Adrenal gland (tissue), 12 donors: ENCODE data around the gene CABYR. TPM values are rescaled to one million over a fixed set of nuclear protein-coding genes. Genes with fewer than 3 reads are reported as not detected.

ENCODE experiments used
- DNase-seq, 7 donors: peaks; one replicate each; pipeline ENCODE4 v3.0.0-alpha.2; 2019 to 2020
- H3K27ac ChIP-seq, 5 donors: fragments of 200-600 bp; sonication (generic) in 4 of 5; 1 replicate in 3 of 5; 2 replicates in 2 of 5; pipeline versions ENCODE4 v1.5.1 to v1.8.0; 2016 to 2020; ENCODE audit warnings: mild to moderate bottlenecking in 1 of 5
- H3K27me3 ChIP-seq: fragments of 200-600 bp; 2 replicates; pipeline ENCODE4 v1.8.0; 2021
- H3K36me3 ChIP-seq, 2 donors: fragments of 200-600 bp; replicated peaks in 1 of 2; 1 replicate in 1 of 2; 2 replicates in 1 of 2; pipeline versions ENCODE4 v1.5.1 to v1.8.0; 2018 to 2022
- H3K4me1 ChIP-seq, 2 donors: fragments of 200-600 bp; replicated peaks in 1 of 2; 1 replicate in 1 of 2; 2 replicates in 1 of 2; pipeline versions ENCODE4 v1.5.1 to v1.8.0; 2018 to 2021
- H3K4me3 ChIP-seq, 4 donors: fragments of 200-600 bp; sonication (generic) in 3 of 4; one replicate each; pipeline ENCODE4 v1.5.1; 2016 to 2018
- H3K9me3 ChIP-seq, 3 donors: fragments of 200-600 bp; sonication (generic) in 1 of 3; replicated peaks in 1 of 3; 1 replicate in 2 of 3; 2 replicates in 1 of 3; pipeline versions ENCODE4 v1.5.1 to v1.8.0; 2016 to 2021
- CTCF ChIP-seq, 6 experiments: fragments of 450-650 bp in 4 of 6; fragments of 200-600 bp in 2 of 6; sonication (generic) in 1 of 6; IDR thresholded peaks; 1 replicate in 5 of 6; 2 replicates in 1 of 6; pipeline versions ENCODE4 v1.5.1 to v1.8.0; 2016 to 2021; ENCODE audit warnings: antibody characterized with exemption in 6 of 6, mild to moderate bottlenecking in 2 of 6, moderate library complexity in 1 of 6
- POLR2A ChIP-seq, 2 donors: fragments of 450-650 bp; IDR thresholded peaks; one replicate each; pipeline ENCODE4 v1.6.1; 2017; ENCODE audit warnings: antibody characterized with exemption in 2 of 2, mild to moderate bottlenecking in 2 of 2, moderate library complexity in 1 of 2
- WGBS, 4 donors: extraction: QIAGEN DNeasy Blood & Tissue Kit in 2 of 4; methylation state at CpG; one replicate each; pipeline versions ENCODE4 v1.1.5 to v1.1.7; 2013 to 2017; 5-methylcytosine and 5-hydroxymethylcytosine counted together
- intact Hi-C, 2 donors: fragments of 100-400 bp; cut with DNase I; formaldehyde crosslinking; loops; one replicate each; pipeline versions ENCODE4 v1.14.1 to v1.15.0; 2022 to 2023
- polyA plus RNA-seq, 3 donors: library from polyadenylated mRNA; stranded (reverse); fragments of 200-250 nt in 2 of 3; fragments of 350-450 nt in 1 of 3; fragmentation: Illumina TruSeq in 1 of 3; extraction: RNeasy Lipid Tissue Mini Kit (QIAGEN cat#74804) in 1 of 3; gene quantifications; one replicate each; pipeline ENCODE4 v1.2.3, GENCODE V29; 2013 to 2014
- total RNA-seq, 9 donors: library from RNA; depleted of rRNA in 4 of 9; stranded (reverse); fragments of >200 nt in 4 of 9; fragments of 120-200 nt in 1 of 9; fragmentation: NEBNext Ultra II Directional in 1 of 9; extraction: Animal tissue kit (Norgen Biotek cat#: 25700) in 1 of 9; gene quantifications; one replicate each; pipeline versions ENCODE4 v1.1.0 to v1.2.4, GENCODE V29; 2013 to 2023
- donor health status: healthy with polysubstance abuse.
- donor health status: Bipolar disorder and iron deficiency.
- donor health status: DM: yes; HTN: yes; CAD: no.
- donor health status: DM: no; HTN: no; CAD: no.
- donor health status: DM: no; HTN: no; CAD: no.
- donor health status: DM: yes; HTN: yes; CAD: no.

CABYR gene
- total and polyA plus RNA-seq, 12 donors, result 1.1 to 9.6 (median 3.6) TPM

- intact Hi-C loops, result loop anchor here in 1 of 2 donors (10.0 kb wide), 2 partner anchors 59 to 309 kb away; no protein-coding TSS in a partner anchor
- no peaks in the 10 kb centered on the region for H3K9me3 ChIP-seq
- no peaks in the 10 kb centered on the region for H3K27me3 ChIP-seq
- no peak for TF ChIP-seq POLR2A (IDR thresholded peaks at IDR 0.05)
- TF ChIP-seq CTCF (IDR thresholded peaks at IDR 0.05), result no peak
- H3K4me1 ChIP-seq, result peaks cover 0 to 7% of the 10 kb centered on the region in 2 donors
- DNase-seq, result no peak
- 90 to 95% (median 91%) methylated on average over 7 of the region's 7 CpGs for WGBS, 4 donors
- no peak overlapping the region for H3K4me3 ChIP-seq
- no peak overlapping the region for H3K27ac ChIP-seq
- peaks cover 0 to 3% of the 10 kb centered on the region in 2 donors for H3K36me3 ChIP-seq
Observed at GRCh38 chr18:24185805-24186204, 46.9 kb downstream of the CABYR start.

- DNase-seq, result no peak
- Histone ChIP-seq H3K4me1 (peaks cover 0 to 7% of the 10 kb centered on the region in 2 donors), H3K4me3 (no peak overlapping the region), H3K27me3 (no peaks in the 10 kb centered on the region), H3K27ac (no peak overlapping the region), H3K36me3 (peaks cover 0 to 3% of the 10 kb centered on the region in 2 donors), H3K9me3 (no peaks in the 10 kb centered on the region)
- intact Hi-C loops, result loop anchor here in 1 of 2 donors (10.0 kb wide), 2 partner anchors 58 to 308 kb away; no protein-coding TSS in a partner anchor
- WGBS, 4 donors, result 83 to 86% (median 84%) methylated on average over 5 of the region's 5 CpGs
- TF ChIP-seq POLR2A (IDR thresholded peaks at IDR 0.05), result no peak
- no peak for TF ChIP-seq CTCF (IDR thresholded peaks at IDR 0.05)
Observed at GRCh38 chr18:24187049-24187448, 48.2 kb downstream of the CABYR start.

GRCh38 chr18:24187689-24188088, 48.8 kb downstream of the CABYR start:
- intact Hi-C loops, result loop anchor here in 1 of 2 donors (10.0 kb wide), 2 partner anchors 57 to 307 kb away; no protein-coding TSS in a partner anchor
- H3K36me3 ChIP-seq, result peaks cover 0 to 3% of the 10 kb centered on the region in 2 donors
- no peak for TF ChIP-seq CTCF (IDR thresholded peaks at IDR 0.05)
- no peak for TF ChIP-seq POLR2A (IDR thresholded peaks at IDR 0.05)
- H3K27ac ChIP-seq, result no peak overlapping the region
- peaks cover 0 to 7% of the 10 kb centered on the region in 2 donors for H3K4me1 ChIP-seq
- H3K9me3 ChIP-seq, result no peaks in the 10 kb centered on the region
- no peaks in the 10 kb centered on the region for H3K27me3 ChIP-seq
- 33 to 67% (median 37%) methylated on average over 1 of the region's 1 CpG for WGBS, 4 donors
- H3K4me3 ChIP-seq, result no peak overlapping the region
- DNase-seq, result no peak

GRCh38 chr18:24188120-24188519, 49.3 kb downstream of the CABYR start:
- no peak for TF ChIP-seq POLR2A (IDR thresholded peaks at IDR 0.05)
- TF ChIP-seq CTCF (IDR thresholded peaks at IDR 0.05), result no peak
- Histone ChIP-seq H3K4me3 (no peak overlapping the region), H3K9me3 (no peaks in the 10 kb centered on the region), H3K27ac (no peak overlapping the region), H3K36me3 (peaks cover 0 to 3% of the 10 kb centered on the region in 2 donors), H3K4me1 (peaks cover 0 to 7% of the 10 kb centered on the region in 2 donors), H3K27me3 (no peaks in the 10 kb centered on the region)
- 82 to 93% (median 87%) methylated on average over 5 of the region's 5 CpGs for WGBS, 4 donors
- DNase-seq, result no peak
- intact Hi-C loops, result loop anchor here in 1 of 2 donors (10.0 kb wide), 2 partner anchors 57 to 307 kb away; no protein-coding TSS in a partner anchor
